ENCODE results near the gene DNAH14.
"Not testable (repeated sequence)": the region's sequence is repeated elsewhere in the genome, so short reads cannot be mapped to it uniquely, and the experiment has no call there.

The DNAH14 gene

GRCh38 chr1:224929335-224930237 lies at the start of gene DNAH14:
TSS of gene DNAH14 (plus strand) at chr1:224929675. CDS start at chr1:224952703, 23,028 bp downstream.
- DNase-seq (ENCODE audit: low spot score): no peak

GRCh38 chr1:224880593-224881307 lies 48.7 kb upstream of the DNAH14 start:
- DNase-seq (ENCODE audit: low spot score): no peak

GRCh38 chr1:224881308-224881692 lies 48.2 kb upstream of the DNAH14 start:
- not testable (repeated sequence) for DNase-seq (ENCODE audit: low spot score)

GRCh38 chr1:224881762-224882211 lies 47.7 kb upstream of the DNAH14 start:
- DNase-seq (ENCODE audit: low spot score): no peak

- DNase-seq (ENCODE audit: low spot score): no peak
Measured at GRCh38 chr1:224882264-224882663, 47.2 kb upstream of the DNAH14 start.

GRCh38 chr1:224883091-224883490 lies 46.4 kb upstream of the DNAH14 start:
- DNase-seq (ENCODE audit: low spot score): no peak

- no peak for DNase-seq (ENCODE audit: low spot score)
Measured at GRCh38 chr1:224884361-224884801, 45.1 kb upstream of the DNAH14 start.

GRCh38 chr1:224885376-224885775 lies 44.1 kb upstream of the DNAH14 start:
- DNase-seq (ENCODE audit: low spot score): not testable (repeated sequence)

- DNase-seq (ENCODE audit: low spot score): no peak
Measured at GRCh38 chr1:224894915-224895314, 34.6 kb upstream of the DNAH14 start.

GRCh38 chr1:224896130-224896781 lies 33.2 kb upstream of the DNAH14 start:
- DNase-seq (ENCODE audit: low spot score): no peak

- no peak for DNase-seq (ENCODE audit: low spot score)
Measured at GRCh38 chr1:224897529-224898327, 31.7 kb upstream of the DNAH14 start.

GRCh38 chr1:224898937-224899336 lies 30.5 kb upstream of the DNAH14 start:
- no peak for DNase-seq (ENCODE audit: low spot score)

- DNase-seq (ENCODE audit: low spot score): no peak
Measured at GRCh38 chr1:224900062-224900630, 29.3 kb upstream of the DNAH14 start.

GRCh38 chr1:224901087-224901810 lies 28.2 kb upstream of the DNAH14 start:
- DNase-seq (ENCODE audit: low spot score): no peak

- DNase-seq (ENCODE audit: low spot score): no peak
Measured at GRCh38 chr1:224903955-224904354, 25.5 kb upstream of the DNAH14 start.

- no peak for DNase-seq (ENCODE audit: low spot score)
Measured at GRCh38 chr1:224906340-224906739, 23.1 kb upstream of the DNAH14 start.

GRCh38 chr1:224911217-224911616 lies 18.3 kb upstream of the DNAH14 start:
- DNase-seq (ENCODE audit: low spot score): no peak

- DNase-seq (ENCODE audit: low spot score): no peak
Measured at GRCh38 chr1:224914292-224914900, 15.1 kb upstream of the DNAH14 start.

- no peak for DNase-seq (ENCODE audit: low spot score)
Measured at GRCh38 chr1:224919508-224919907, 10.0 kb upstream of the DNAH14 start.

- DNase-seq (ENCODE audit: low spot score): no peak
Measured at GRCh38 chr1:224920930-224921329, 8.5 kb upstream of the DNAH14 start.

All from hematopoietic multipotent progenitor cell treated with erythropoietin and hydrocortisone succinate and interleukin-3 and kit ligand, for 17 days (in vitro differentiated cells).